Endothelial cell of umbilical vein (primary cell): ENCODE measurements around the gene SLC14A1. TPM values are rescaled to one million over a fixed set of nuclear protein-coding genes. Genes with fewer than 3 reads are reported as not detected.

Experiments used
- BruUV-seq: library from RNA; stranded (reverse); fragments of 400-500 nt; replicated peaks from 2 replicates; lab custom pipeline; 2021; lab: Mats Ljungman, UMichigan
- CTCF ChIA-PET: fragments of 300-600, 350-600 bp; sonication (Branson Sonifier 250); formaldehyde crosslinking; loops from one replicate; lab custom pipeline; 2021; ENCODE audit warnings: antibody characterized with exemption, inconsistent platforms; lab: Charles Lee
- POLR2A ChIA-PET: fragments of 300-600, 350-600 bp; sonication (Branson Sonifier 250); formaldehyde crosslinking; loops from one replicate; lab custom pipeline; 2021; ENCODE audit warnings: antibody characterized with exemption, inconsistent platforms; lab: Charles Lee
- DNase-seq: peaks from one replicate; pipeline ENCODE4 v3.0.0-alpha.2; 2011; ENCODE audit warnings: low read depth, low spot score
- FAIRE-seq: peaks from 2 replicates; lab custom pipeline; 2011; peaks lifted over from hg19 to GRCh38; lab: Jason Lieb, UNC
- H2AFZ ChIP-seq: 2 replicates; pipeline ENCODE4 v1.6.0; 2012; ENCODE audit warnings: low read depth, low read length, control low read depth, inconsistent platforms
- H3K27ac ChIP-seq: 2 replicates; pipeline ENCODE4 v1.5.1; 2011; ENCODE audit warnings: low read depth, mild to moderate bottlenecking, control low read depth, low read length, moderate library complexity; ENCODE audit not compliant: insufficient read depth
- H3K27me3 ChIP-seq, 2 experiments: 2 replicates each; pipeline versions ENCODE4 v1.6.0 to v1.6.1; 2011; ENCODE audit warnings: low read length in 2 of 2, mixed read lengths in 1 of 2; ENCODE audit not compliant: control insufficient read depth in 2 of 2, insufficient read depth in 2 of 2
- H3K36me3 ChIP-seq, 2 experiments: 2 replicates in 1 of 2; 3 replicates in 1 of 2; pipeline ENCODE4 v1.5.1; 2011; ENCODE audit warnings: low read length in 2 of 2, mild to moderate bottlenecking in 1 of 2, moderate library complexity in 1 of 2; ENCODE audit not compliant: control insufficient read depth in 2 of 2, insufficient read depth in 2 of 2; ENCODE audit errors: extremely low read depth in 1 of 2
- H3K4me1 ChIP-seq: 3 replicates; pipeline ENCODE4 v1.5.1; 2011; ENCODE audit warnings: mild to moderate bottlenecking, low read length; ENCODE audit not compliant: control insufficient read depth, insufficient read depth; ENCODE audit errors: extremely low read depth
- H3K4me2 ChIP-seq: 2 replicates; pipeline ENCODE4 v1.6.1; 2011; ENCODE audit warnings: low read length, control low read depth, mixed read lengths; ENCODE audit not compliant: insufficient read depth
- H3K4me3 ChIP-seq, 3 experiments: fragments of 200-600 bp in 1 of 3; sonication (generic), shearing (Covaris generic) in 1 of 3; replicated peaks in 1 of 3; 2 replicates each; pipeline ENCODE4 v1.5.1; 2011 to 2016; ENCODE audit warnings: control low read depth in 3 of 3, low read length in 3 of 3, mild to moderate bottlenecking in 2 of 3, inconsistent platforms in 1 of 3, low read depth in 1 of 3, moderate library complexity in 1 of 3; ENCODE audit not compliant: insufficient read depth in 1 of 3
- H3K79me2 ChIP-seq: 2 replicates; pipeline ENCODE4 v1.6.0; 2012; ENCODE audit warnings: low read length, inconsistent platforms; ENCODE audit not compliant: control insufficient read depth, insufficient read depth
- H3K9ac ChIP-seq: replicated peaks from 2 replicates; pipeline ENCODE3; 2011; ENCODE audit warnings: low read length, control low read depth; ENCODE audit not compliant: insufficient read depth; ENCODE audit errors: extremely low read depth
- H3K9me1 ChIP-seq: replicated peaks from 3 replicates; pipeline ENCODE4 v1.6.0; 2011; ENCODE audit warnings: mild to moderate bottlenecking, low read length; ENCODE audit not compliant: control insufficient read depth, insufficient read depth; ENCODE audit errors: extremely low read depth
- H3K9me3 ChIP-seq: replicated peaks from 2 replicates; pipeline ENCODE4 v1.5.1; 2012; ENCODE audit warnings: low read length, inconsistent platforms; ENCODE audit not compliant: control insufficient read depth, insufficient read depth
- H4K20me1 ChIP-seq: replicated peaks from 2 replicates; pipeline ENCODE3; 2011; ENCODE audit warnings: mild to moderate bottlenecking, low read length; ENCODE audit not compliant: control insufficient read depth, insufficient read depth; ENCODE audit errors: extremely low read depth
- EZH2 ChIP-seq: IDR thresholded peaks from 2 replicates; pipeline ENCODE4 v1.6.1; 2012; ENCODE audit warnings: borderline replicate concordance, low read depth, mild to moderate bottlenecking, moderate library complexity, low read length, inconsistent platforms; ENCODE audit not compliant: severe bottlenecking
- FOS ChIP-seq: IDR thresholded peaks from 2 replicates; pipeline ENCODE4 v1.6.1; 2011; ENCODE audit warnings: mild to moderate bottlenecking, low read length, moderate library complexity, borderline replicate concordance; ENCODE audit not compliant: insufficient read depth
- GATA2 ChIP-seq: IDR thresholded peaks from 2 replicates; pipeline ENCODE4 v1.7.0; 2011; ENCODE audit warnings: low read depth, mild to moderate bottlenecking, moderate library complexity, mixed read lengths, low read length; ENCODE audit not compliant: insufficient read length, insufficient read depth
- JUN ChIP-seq: IDR thresholded peaks from 2 replicates; pipeline ENCODE4 v1.6.1; 2011; ENCODE audit warnings: borderline replicate concordance, low read depth; ENCODE audit not compliant: insufficient read length, insufficient read depth
- MYC ChIP-seq: IDR thresholded peaks from one replicate; pipeline ENCODE4 v1.6.1; 2011; ENCODE audit warnings: mild to moderate bottlenecking, low read depth, low read length
- POLR2A ChIP-seq: IDR thresholded peaks from 2 replicates; pipeline ENCODE4 v1.6.1; 2012; ENCODE audit warnings: low read depth, mild to moderate bottlenecking, control low read depth, low read length
- POLR2AphosphoS5 ChIP-seq: IDR thresholded peaks from 2 replicates; pipeline ENCODE4 v1.6.1; 2012; ENCODE audit warnings: low read depth, mild to moderate bottlenecking, control low read depth, low read length, moderate library complexity; ENCODE audit not compliant: insufficient read depth
- dilution Hi-C: fragments of 300-500 bp; cut with MboI; formaldehyde crosslinking; loops from one replicate; pipeline ENCODE4 v1.15.0; 2019; ENCODE audit warnings: low sequenced_read_pairs; ENCODE audit not compliant: extremely low pct_ligation_motif_present
- intact Hi-C: fragments of 100-400 bp; cut with micrococcal nuclease; formaldehyde crosslinking; loops from one replicate; pipeline ENCODE4 v1.10.0; 2022
- polyA plus RNA-seq, 4 experiments: library from polyadenylated mRNA; depleted of rRNA in 3 of 4; stranded (reverse) in 3 of 4; unstranded in 1 of 4; fragments of >200 nt; gene quantifications; 2 replicates each; pipeline versions ENCODE4 v1.2.1 to v1.2.3, GENCODE V29; 2011 to 2012; ENCODE audit warnings: missing spikeins in 1 of 4
- total RNA-seq: library from RNA; stranded (reverse); gene quantifications from 2 replicates; pipeline ENCODE4 v1.2.3, GENCODE V29; 2021
- TF ChIP-seq, protein P1 (sequence below), 2 donors: IDR thresholded peaks; 1 replicate in 1 of 2; 2 replicates in 1 of 2; pipeline ENCODE4 v1.5.1; 2011; ENCODE audit warnings: low read length in 2 of 2, mild to moderate bottlenecking in 2 of 2, moderate library complexity in 2 of 2, control low read depth in 1 of 2, inconsistent platforms in 1 of 2, low read depth in 1 of 2; ENCODE audit not compliant: insufficient read depth in 1 of 2; ENCODE audit errors: extremely low read depth in 1 of 2
- TF ChIP-seq, protein P2 (sequence below): IDR thresholded peaks from 2 replicates; pipeline ENCODE4 v1.6.1; 2011; ENCODE audit not compliant: insufficient read depth, insufficient read length

SLC14A1 gene
- total and polyA plus RNA-seq, 2 donors (not counting 3 experiments of a cell fraction or from before 2014, with no cell fraction given), result not detected

DNA sequence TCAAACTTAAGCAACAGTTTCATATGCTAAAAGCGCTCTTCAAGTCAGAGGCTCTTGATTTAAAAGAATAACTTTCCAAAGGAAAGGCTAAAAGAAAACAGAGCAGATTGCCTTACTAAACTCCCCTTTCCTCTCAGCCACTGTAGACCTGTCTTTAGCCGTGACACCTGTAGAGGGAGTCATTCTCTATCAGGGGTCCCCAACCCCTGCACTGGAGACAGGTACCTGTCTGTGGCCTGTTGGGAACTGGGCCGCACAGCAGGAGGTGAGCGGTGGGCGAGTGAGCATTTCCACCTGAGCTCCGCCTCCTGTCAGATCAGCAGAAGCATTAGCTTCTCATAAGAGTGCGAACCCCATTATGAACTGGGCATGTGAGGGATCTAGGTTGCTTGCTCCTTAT is 9.6 kb downstream of the SLC14A1 start:
- H3K9me3 ChIP-seq, result no peaks in the 10 kb centered on the region
- TF ChIP-seq, protein P1, sequence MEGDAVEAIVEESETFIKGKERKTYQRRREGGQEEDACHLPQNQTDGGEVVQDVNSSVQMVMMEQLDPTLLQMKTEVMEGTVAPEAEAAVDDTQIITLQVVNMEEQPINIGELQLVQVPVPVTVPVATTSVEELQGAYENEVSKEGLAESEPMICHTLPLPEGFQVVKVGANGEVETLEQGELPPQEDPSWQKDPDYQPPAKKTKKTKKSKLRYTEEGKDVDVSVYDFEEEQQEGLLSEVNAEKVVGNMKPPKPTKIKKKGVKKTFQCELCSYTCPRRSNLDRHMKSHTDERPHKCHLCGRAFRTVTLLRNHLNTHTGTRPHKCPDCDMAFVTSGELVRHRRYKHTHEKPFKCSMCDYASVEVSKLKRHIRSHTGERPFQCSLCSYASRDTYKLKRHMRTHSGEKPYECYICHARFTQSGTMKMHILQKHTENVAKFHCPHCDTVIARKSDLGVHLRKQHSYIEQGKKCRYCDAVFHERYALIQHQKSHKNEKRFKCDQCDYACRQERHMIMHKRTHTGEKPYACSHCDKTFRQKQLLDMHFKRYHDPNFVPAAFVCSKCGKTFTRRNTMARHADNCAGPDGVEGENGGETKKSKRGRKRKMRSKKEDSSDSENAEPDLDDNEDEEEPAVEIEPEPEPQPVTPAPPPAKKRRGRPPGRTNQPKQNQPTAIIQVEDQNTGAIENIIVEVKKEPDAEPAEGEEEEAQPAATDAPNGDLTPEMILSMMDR (IDR thresholded peaks at IDR 0.05; ENCODE audit: extremely low read depth in 1 of 2, insufficient read depth in 1 of 2, low read depth in 1 of 2, low read length in 2 of 2), result peak in 1 of 2 donors; percentile 11
- TF ChIP-seq POLR2AphosphoS5, result no peak
- no peaks in the 10 kb centered on the region for H4K20me1 ChIP-seq
- H3K4me3 ChIP-seq, result no peak overlapping the region
- H3K79me2 ChIP-seq, result no peaks in the 10 kb centered on the region
- H3K27me3 ChIP-seq, result peaks cover 12 to 46% of the 10 kb centered on the region in 2 experiments
- no peak overlapping the region for H3K9ac ChIP-seq
- ChIA-PET CTCF (interaction anchor here (0.9 to 1.6 kb wide), 2 partner anchors 97 to 104 kb away, joined by 3 to 4 read pairs; no protein-coding TSS in a partner anchor), POLR2A (no interaction called here)
- H3K4me1 ChIP-seq, result no peaks in the 10 kb centered on the region
- no peaks in the 10 kb centered on the region for H3K9me1 ChIP-seq
- FAIRE-seq (no peak), DNase-seq (no peak)
- no peak overlapping the region for H2AFZ ChIP-seq
- intact Hi-C loops (no loop called here), dilution Hi-C loops (no loop called here)
- BruUV-seq, result no TSS peak
- no peak overlapping the region for H3K27ac ChIP-seq
- no peak overlapping the region for H3K4me2 ChIP-seq
- no peaks in the 10 kb centered on the region for H3K36me3 ChIP-seq

DNA sequence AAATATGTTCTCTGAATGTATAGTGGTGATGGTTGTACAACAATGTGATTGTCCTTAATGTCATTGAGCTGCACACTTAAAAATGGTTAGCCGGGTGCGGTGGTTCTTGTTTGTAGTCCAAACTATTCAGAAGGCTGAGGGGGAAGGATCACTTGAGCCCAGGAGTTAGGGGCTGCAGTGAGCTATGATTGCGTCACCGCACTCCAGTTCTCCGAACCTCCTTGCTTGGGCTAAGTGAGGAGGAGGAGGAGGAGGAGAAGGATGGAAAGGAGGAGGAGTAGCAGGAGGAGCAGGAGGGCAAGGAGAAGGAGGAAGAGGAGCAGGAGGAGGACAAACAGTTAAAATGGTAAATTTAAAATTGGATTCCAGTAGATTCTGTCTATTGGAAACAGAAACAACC is 10.5 kb downstream of the SLC14A1 start:
- H3K9me1 ChIP-seq, result no peaks in the 10 kb centered on the region
- no peaks in the 10 kb centered on the region for H3K9me3 ChIP-seq
- DNase-seq (no peak), FAIRE-seq (no peak)
- H3K79me2 ChIP-seq, result no peaks in the 10 kb centered on the region
- H3K4me2 ChIP-seq, result no peak overlapping the region
- no peak overlapping the region for H3K9ac ChIP-seq
- H2AFZ ChIP-seq, result no peak overlapping the region
- BruUV-seq, result no TSS peak
- H3K4me3 ChIP-seq, result no peak overlapping the region
- dilution Hi-C loops (no loop called here), intact Hi-C loops (no loop called here)
- H3K36me3 ChIP-seq, result no peaks in the 10 kb centered on the region
- H3K27me3 ChIP-seq, result peaks cover 12 to 47% of the 10 kb centered on the region in 2 experiments
- CTCF ChIA-PET, result interaction anchor here (0.9 kb wide), 1 partner anchor 103 kb away, joined by 4 read pairs; no protein-coding TSS in a partner anchor
- no peak overlapping the region for H3K27ac ChIP-seq
- no peak for TF ChIP-seq POLR2A
- no peak for TF ChIP-seq POLR2AphosphoS5
- no peak for TF ChIP-seq JUN
- TF ChIP-seq, protein P1 (IDR thresholded peaks at IDR 0.05; ENCODE audit: extremely low read depth in 1 of 2, insufficient read depth in 1 of 2, low read depth in 1 of 2, low read length in 2 of 2), result no peak
- TF ChIP-seq EZH2, result no peak
- TF ChIP-seq FOS, result no peak
- TF ChIP-seq, protein P2, sequence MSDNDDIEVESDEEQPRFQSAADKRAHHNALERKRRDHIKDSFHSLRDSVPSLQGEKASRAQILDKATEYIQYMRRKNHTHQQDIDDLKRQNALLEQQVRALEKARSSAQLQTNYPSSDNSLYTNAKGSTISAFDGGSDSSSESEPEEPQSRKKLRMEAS, result no peak
- TF ChIP-seq MYC, result no peak
- no peak for TF ChIP-seq GATA2
- POLR2A ChIA-PET, result no interaction called here
- H4K20me1 ChIP-seq, result no peaks in the 10 kb centered on the region
- no peaks in the 10 kb centered on the region for H3K4me1 ChIP-seq
